HEK293 (cell line): ENCODE results near the gene MRPL33.

ENCODE experiments used
- HOXC10 ChIP-seq: sonication (generic); formaldehyde crosslinking; IDR thresholded peaks from 2 replicates; pipeline ENCODE4 v1.8.1; 2023; ENCODE audit warnings: mild to moderate bottlenecking, missing genetic modification reagents
- KLF9 ChIP-seq: fragments of 450-650 bp; formaldehyde crosslinking; IDR thresholded peaks from 2 replicates; pipeline ENCODE4 v1.5.1; 2016; ENCODE audit warnings: missing biosample characterization, missing genetic modification characterization, low read depth
- PBX3 ChIP-seq: sonication (generic); formaldehyde crosslinking; IDR thresholded peaks from 2 replicates; pipeline ENCODE4 v1.8.1; 2022; ENCODE audit warnings: mild to moderate bottlenecking, moderate library complexity, missing genetic modification reagents
- TRIM28 ChIP-seq: IDR thresholded peaks from 2 replicates; pipeline ENCODE4 v1.6.1; 2011; ENCODE audit warnings: low read length, control low read depth, borderline replicate concordance
- YY1 ChIP-seq: fragments of 450-650 bp; formaldehyde crosslinking; IDR thresholded peaks from 2 replicates; pipeline ENCODE4 v1.5.1; 2018; ENCODE audit warnings: missing biosample characterization, missing genetic modification characterization
- ZBTB21 ChIP-seq: fragments of 450-650 bp; formaldehyde crosslinking; IDR thresholded peaks from 2 replicates; pipeline ENCODE4 v1.5.1; 2017; ENCODE audit warnings: missing biosample characterization, missing genetic modification characterization
- ZNF138 ChIP-seq: fragments of 450-650 bp; formaldehyde crosslinking; IDR thresholded peaks from 2 replicates; pipeline ENCODE4 v1.5.1; 2016; ENCODE audit warnings: missing biosample characterization, missing genetic modification characterization, borderline replicate concordance
- ZNF184 ChIP-seq: fragments of 450-650 bp; IDR thresholded peaks from 2 replicates; pipeline ENCODE4 v1.5.1; 2018; ENCODE audit warnings: missing biosample characterization, mild to moderate bottlenecking, missing genetic modification characterization
- ZNF311 ChIP-seq: fragments of 450-650 bp; formaldehyde crosslinking; IDR thresholded peaks from 2 replicates; pipeline ENCODE4 v1.5.1; 2017; ENCODE audit warnings: missing biosample characterization, missing genetic modification characterization, borderline replicate concordance
- ZNF501 ChIP-seq: fragments of 450-650 bp; formaldehyde crosslinking; IDR thresholded peaks from 2 replicates; pipeline ENCODE4 v1.5.1; 2016; ENCODE audit warnings: missing biosample characterization, missing genetic modification characterization
- ZNF514 ChIP-seq: fragments of 450-650 bp; formaldehyde crosslinking; IDR thresholded peaks from 2 replicates; pipeline ENCODE4 v1.5.1; 2016; ENCODE audit warnings: missing biosample characterization, missing genetic modification characterization
- ZNF777 ChIP-seq: fragments of 450-650 bp; formaldehyde crosslinking; IDR thresholded peaks from 2 replicates; pipeline ENCODE4 v1.5.1; 2017; ENCODE audit warnings: missing biosample characterization, missing genetic modification characterization, borderline replicate concordance
- ZSCAN4 ChIP-seq: fragments of 450-650 bp; formaldehyde crosslinking; IDR thresholded peaks from 2 replicates; pipeline ENCODE4 v1.5.1; 2017; ENCODE audit warnings: missing biosample characterization, missing genetic modification characterization
- TF ChIP-seq, protein P1 (sequence below): fragments of 450-650 bp; formaldehyde crosslinking; IDR thresholded peaks from 2 replicates; pipeline ENCODE4 v1.5.1; 2016; ENCODE audit warnings: missing biosample characterization, missing genetic modification characterization

DNA sequence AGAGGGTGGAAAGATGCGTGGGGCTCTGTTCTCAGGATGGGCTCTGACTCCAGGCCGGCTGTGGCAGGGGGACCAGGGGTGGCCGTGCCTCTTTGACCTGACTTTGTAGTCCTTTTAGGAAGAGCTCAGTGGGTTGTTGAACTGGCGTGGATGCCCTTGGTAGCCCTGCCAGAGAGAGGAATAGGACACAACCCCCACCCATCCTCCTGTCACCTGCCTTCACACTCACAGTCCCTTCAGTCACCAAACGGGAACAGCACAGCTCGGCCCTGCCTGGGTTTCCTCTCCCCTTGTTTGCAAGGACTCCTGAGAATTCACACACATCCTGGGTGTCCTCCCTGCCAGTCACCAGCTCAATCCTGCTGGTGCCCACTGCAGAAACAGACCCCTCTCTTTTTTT, 20.1 kb upstream of the MRPL33 start:
- TF ChIP-seq YY1 (tag by site-specific recombination) (no peak), ZNF138 (tag by site-specific recombination) (no peak), ZNF184 (no peak), ZNF777 (tag by site-specific recombination) (no peak), HOXC10 (no peak), PBX3 (CRISPR knock-in tag) (no peak), ZNF514 (tag by site-specific recombination) (no peak), TRIM28 (no peak), ZSCAN4 (tag by site-specific recombination) (no peak), ZNF311 (tag by site-specific recombination) (no peak), KLF9 (tag by site-specific recombination) (no peak), ZNF501 (tag by site-specific recombination) (no peak), ZBTB21 (tag by site-specific recombination) (no peak)
- TF ChIP-seq, protein P1, sequence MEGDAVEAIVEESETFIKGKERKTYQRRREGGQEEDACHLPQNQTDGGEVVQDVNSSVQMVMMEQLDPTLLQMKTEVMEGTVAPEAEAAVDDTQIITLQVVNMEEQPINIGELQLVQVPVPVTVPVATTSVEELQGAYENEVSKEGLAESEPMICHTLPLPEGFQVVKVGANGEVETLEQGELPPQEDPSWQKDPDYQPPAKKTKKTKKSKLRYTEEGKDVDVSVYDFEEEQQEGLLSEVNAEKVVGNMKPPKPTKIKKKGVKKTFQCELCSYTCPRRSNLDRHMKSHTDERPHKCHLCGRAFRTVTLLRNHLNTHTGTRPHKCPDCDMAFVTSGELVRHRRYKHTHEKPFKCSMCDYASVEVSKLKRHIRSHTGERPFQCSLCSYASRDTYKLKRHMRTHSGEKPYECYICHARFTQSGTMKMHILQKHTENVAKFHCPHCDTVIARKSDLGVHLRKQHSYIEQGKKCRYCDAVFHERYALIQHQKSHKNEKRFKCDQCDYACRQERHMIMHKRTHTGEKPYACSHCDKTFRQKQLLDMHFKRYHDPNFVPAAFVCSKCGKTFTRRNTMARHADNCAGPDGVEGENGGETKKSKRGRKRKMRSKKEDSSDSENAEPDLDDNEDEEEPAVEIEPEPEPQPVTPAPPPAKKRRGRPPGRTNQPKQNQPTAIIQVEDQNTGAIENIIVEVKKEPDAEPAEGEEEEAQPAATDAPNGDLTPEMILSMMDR: no peak
